HepG2 (cell line): Measurements from ENCODE around the gene CYLD. TPM values are rescaled to one million over a fixed set of nuclear protein-coding genes. Genes with fewer than 3 reads are reported as not detected.

Experiments used
- CEBPB ChIP-seq: IDR thresholded peaks from 2 replicates; pipeline ENCODE4 v1.6.1; 2011; ENCODE audit warnings: low read depth, low read length, improper control_type of control experiment, borderline replicate concordance
- E2F2 ChIP-seq: sonication (generic); formaldehyde crosslinking; IDR thresholded peaks from 2 replicates; pipeline ENCODE4 v1.4.0; 2020; ENCODE audit warnings: missing genetic modification reagents, borderline replicate concordance
- ELF1 ChIP-seq: sonication (generic); formaldehyde crosslinking; IDR thresholded peaks from 2 replicates; pipeline ENCODE4 v1.4.0; 2020; ENCODE audit warnings: missing genetic modification reagents
- HIC2 ChIP-seq: sonication (generic); formaldehyde crosslinking; IDR thresholded peaks from 2 replicates; pipeline ENCODE4 v1.9.0; 2022; ENCODE audit warnings: low read depth, missing genetic modification reagents
- KDM2A ChIP-seq: sonication (generic); formaldehyde crosslinking; IDR thresholded peaks from 2 replicates; pipeline ENCODE4 v1.4.0; 2020; ENCODE audit warnings: low read depth, missing genetic modification reagents, borderline replicate concordance
- KMT2B ChIP-seq: IDR thresholded peaks from 2 replicates; pipeline ENCODE4 v1.6.1; 2016; ENCODE audit warnings: missing genetic modification reagents, missing compliant biosample characterization
- RARG ChIP-seq: sonication (generic); formaldehyde crosslinking; IDR thresholded peaks from 2 replicates; pipeline ENCODE4 v1.4.0; 2020; ENCODE audit warnings: low read depth, mild to moderate bottlenecking, missing genetic modification reagents
- STAT6 ChIP-seq: sonication (generic); formaldehyde crosslinking; IDR thresholded peaks from 2 replicates; pipeline ENCODE4 v1.4.0; 2020; ENCODE audit warnings: missing genetic modification reagents, mild to moderate bottlenecking, borderline replicate concordance
- TEF ChIP-seq: sonication (generic); formaldehyde crosslinking; IDR thresholded peaks from 2 replicates; pipeline ENCODE4 v1.5.0; 2020; ENCODE audit warnings: missing genetic modification reagents
- ZBTB46 ChIP-seq: sonication (generic); formaldehyde crosslinking; IDR thresholded peaks from 2 replicates; pipeline ENCODE4 v1.4.0; 2020; ENCODE audit warnings: mild to moderate bottlenecking, missing genetic modification reagents, borderline replicate concordance
- ZNF281 ChIP-seq: sonication (generic); formaldehyde crosslinking; IDR thresholded peaks from 2 replicates; pipeline ENCODE4 v1.4.0; 2020; ENCODE audit warnings: missing genetic modification reagents, borderline replicate concordance
- ZNF383 ChIP-seq: sonication (generic); formaldehyde crosslinking; IDR thresholded peaks from 2 replicates; pipeline ENCODE4 v1.4.0; 2020; ENCODE audit warnings: missing genetic modification reagents, mild to moderate bottlenecking, borderline replicate concordance
- ZNF556 ChIP-seq: sonication (generic); formaldehyde crosslinking; IDR thresholded peaks from 2 replicates; pipeline ENCODE4 v1.4.0; 2020; ENCODE audit warnings: mild to moderate bottlenecking, missing genetic modification reagents, borderline replicate concordance
- polyA plus RNA-seq, 8 experiments: library from polyadenylated mRNA; depleted of rRNA in 3 of 8; stranded (reverse) in 7 of 8; unstranded in 1 of 8; fragments of >200 nt; fragmentation: Illumina TruSeq in 4 of 8; extraction: Trizol in 4 of 8; gene quantifications; 2 replicates each; pipeline versions ENCODE4 v1.2.1 to v1.2.3, GENCODE V29; 2011 to 2016; ENCODE audit warnings: low read depth in 4 of 8, missing spikeins in 1 of 8, mixed read lengths in 1 of 8; ENCODE audit not compliant: insufficient read depth in 1 of 8
- total RNA-seq, 5 experiments: library from RNA; depleted of rRNA; stranded (reverse); fragments of >200 nt; fragmentation: Illumina TruSeq; extraction: Trizol; gene quantifications; 2 replicates each; pipeline ENCODE4 v1.2.3, GENCODE V29; 2016; ENCODE audit warnings: low read depth in 1 of 5

Gene CYLD
- total and polyA plus RNA-seq, 2 of the 13 experiments (the other 11 are each of a cell fraction or from before 2014, with no cell fraction given), result 6.1 to 11.4 TPM

GRCh38 chr16:50806099-50807062, 64.5 kb downstream of the CYLD start (continued):
- no peak for TF ChIP-seq CEBPB
- no peak for TF ChIP-seq STAT6 (CRISPR knock-in tag)
- no peak for TF ChIP-seq RARG (CRISPR knock-in tag)
- no peak for TF ChIP-seq ZNF281 (CRISPR knock-in tag)
- TF ChIP-seq ELF1 (CRISPR knock-in tag), result no peak; the same call in 1 of the 2 replicates
- TF ChIP-seq KDM2A (CRISPR knock-in tag), result peak; percentile 36; the same call in 1 of the 2 replicates
- TF ChIP-seq ZNF556 (CRISPR knock-in tag), result peak; percentile 39; the same call in 1 of the 2 replicates
- no peak; the same call in 1 of the 2 replicates for TF ChIP-seq KMT2B (CRISPR knock-in tag)
- TF ChIP-seq ZBTB46, result 0 out of 2 replicates have a peak, but pooled peaks have one; percentile 58
- peak; percentile 85; the same call in 1 of the 2 replicates for TF ChIP-seq ZNF383 (CRISPR knock-in tag)
- no peak for TF ChIP-seq HIC2 (CRISPR knock-in tag)
- TF ChIP-seq E2F2 (CRISPR knock-in tag), result no peak; the same call in 1 of the 2 replicates
- TF ChIP-seq TEF (CRISPR knock-in tag), result no peak
